ENCODE measurements around the gene JAG2.

JAG2 gene

GRCh38 chr14:105149146-105149781, 19.3 kb downstream of the JAG2 start:
- no peak for DNase-seq

GRCh38 chr14:105148604-105149145, 19.9 kb downstream of the JAG2 start:
- DNase-seq: no peak

- no peak for DNase-seq
These were observed 20.6 kb downstream of the JAG2 start for GRCh38 chr14:105147671-105148603.

- no peak for DNase-seq
These were observed 21.5 kb downstream of the JAG2 start for GRCh38 chr14:105146976-105147635.

- DNase-seq: no peak
These were observed 22.2 kb downstream of the JAG2 start for GRCh38 chr14:105146181-105146975.

- DNase-seq: no peak
These were observed 23.0 kb downstream of the JAG2 start for GRCh38 chr14:105145381-105146180.

- DNase-seq: no peak
These were observed 23.8 kb downstream of the JAG2 start for GRCh38 chr14:105144666-105145380.

GRCh38 chr14:105144026-105144665, 24.4 kb downstream of the JAG2 start:
- DNase-seq: no peak

- no peak for DNase-seq
These were observed 25.0 kb downstream of the JAG2 start for GRCh38 chr14:105143451-105144025.

GRCh38 chr14:105142651-105143450, 25.7 kb downstream of the JAG2 start:
- no peak for DNase-seq

GRCh38 chr14:105141486-105142281, 26.9 kb downstream of the JAG2 start:
- no peak for DNase-seq

- DNase-seq: no peak
These were observed 27.6 kb downstream of the JAG2 start for GRCh38 chr14:105141026-105141425.

GRCh38 chr14:105140581-105140980, 28.0 kb downstream of the JAG2 start:
- DNase-seq: no peak

GRCh38 chr14:105139831-105140239, 28.7 kb downstream of the JAG2 start:
- no peak for DNase-seq

GRCh38 chr14:105139212-105139825, 29.3 kb downstream of the JAG2 start:
- no peak for DNase-seq

- DNase-seq: no peak
These were observed 29.9 kb downstream of the JAG2 start for GRCh38 chr14:105138551-105139111.

GRCh38 chr14:105138021-105138541, 30.5 kb downstream of the JAG2 start:
- DNase-seq: no peak
